SK-N-SH treated with all-trans-retinoic acid at 6 μM for 48 hours (cell line): Measurements from ENCODE around the gene BIK.

ENCODE experiments used
- ATAC-seq: fragments of 200-7000 bp; cut with Tn5 transposase; 3 replicates; pipeline ENCODE4 v1.9.1; 2020; ENCODE audit warnings: mild to moderate bottlenecking, moderate library complexity
- ARNTL ChIP-seq: fragments of 450-650 bp; formaldehyde crosslinking; IDR thresholded peaks from 2 replicates; pipeline ENCODE4 v1.5.0; 2020; ENCODE audit warnings: low read depth, mild to moderate bottlenecking, moderate library complexity, borderline replicate concordance
- BACH2 ChIP-seq: fragments of 250-450 bp; sonication (Bioruptor Pico); IDR thresholded peaks from 2 replicates; pipeline ENCODE4 v1.9.0; 2021; ENCODE audit warnings: mild to moderate bottlenecking, borderline replicate concordance
- CREB5 ChIP-seq: fragments of 250-450 bp; sonication (Bioruptor Pico); IDR thresholded peaks from 2 replicates; pipeline ENCODE4 v1.5.1; 2020; ENCODE audit warnings: low read depth, mild to moderate bottlenecking, moderate library complexity
- CSDC2 ChIP-seq: fragments of 250-450 bp; sonication (Bioruptor Pico); IDR thresholded peaks from 2 replicates; pipeline ENCODE4 v1.5.0; 2020; ENCODE audit warnings: mild to moderate bottlenecking, moderate library complexity
- GLIS3 ChIP-seq: fragments of 250-450 bp; sonication (Bioruptor Pico); IDR thresholded peaks from 2 replicates; pipeline ENCODE4 v1.5.0; 2020; ENCODE audit warnings: mild to moderate bottlenecking, moderate library complexity
- ISL1 ChIP-seq: fragments of 250-450 bp; sonication (Bioruptor Pico); IDR thresholded peaks from 2 replicates; pipeline ENCODE4 v2.1.2; 2022; ENCODE audit warnings: mild to moderate bottlenecking, moderate library complexity
- OSR1 ChIP-seq: fragments of 250-450 bp; sonication (Bioruptor Pico); IDR thresholded peaks from 2 replicates; pipeline ENCODE4 v1.8.0; 2022; ENCODE audit warnings: moderate library complexity, mild to moderate bottlenecking, inconsistent platforms
- PATZ1 ChIP-seq: fragments of 250-450 bp; sonication (Bioruptor Pico); IDR thresholded peaks from 2 replicates; pipeline ENCODE4 v1.8.0; 2020; ENCODE audit warnings: mild to moderate bottlenecking, moderate library complexity, borderline replicate concordance
- PPARA ChIP-seq: fragments of 250-450 bp; sonication (Bioruptor Pico); IDR thresholded peaks from 2 replicates; pipeline ENCODE4 v1.5.0; 2020; ENCODE audit warnings: mild to moderate bottlenecking, borderline replicate concordance
- TOX ChIP-seq: fragments of 250-450 bp; sonication (Bioruptor Pico); IDR thresholded peaks from 2 replicates; pipeline ENCODE4 v1.8.0; 2021; ENCODE audit warnings: mild to moderate bottlenecking, moderate library complexity, borderline replicate concordance
- ZC3H10 ChIP-seq: fragments of 250-450 bp; sonication (Bioruptor Pico); IDR thresholded peaks from 2 replicates; pipeline ENCODE4 v1.5.1; 2021; ENCODE audit warnings: mild to moderate bottlenecking, moderate library complexity
- ZFP3 ChIP-seq: fragments of 250-450 bp; sonication (Bioruptor Pico); IDR thresholded peaks from 2 replicates; pipeline ENCODE4 v1.5.0; 2020; ENCODE audit warnings: mild to moderate bottlenecking, moderate library complexity
- ZFP30 ChIP-seq: fragments of 450-650 bp; formaldehyde crosslinking; IDR thresholded peaks from 2 replicates; pipeline ENCODE4 v1.5.0; 2022; ENCODE audit warnings: mild to moderate bottlenecking, moderate library complexity
- ZNF565 ChIP-seq: fragments of 450-650 bp; formaldehyde crosslinking; conservative IDR thresholded peaks from 2 replicates; pipeline ENCODE4 v1.5.0; 2020; ENCODE audit warnings: low read depth, mild to moderate bottlenecking, moderate library complexity
- ZNF70 ChIP-seq: fragments of 450-650 bp; formaldehyde crosslinking; IDR thresholded peaks from 2 replicates; pipeline ENCODE4 v1.5.0; 2020; ENCODE audit warnings: mild to moderate bottlenecking, moderate library complexity
- ZNF8 ChIP-seq: fragments of 450-650 bp; formaldehyde crosslinking; IDR thresholded peaks from 2 replicates; pipeline ENCODE4 v1.5.0; 2020; ENCODE audit warnings: mild to moderate bottlenecking, moderate library complexity
- TF ChIP-seq, protein P1 (sequence below): fragments of 250-450 bp; sonication (Bioruptor Pico); IDR thresholded peaks from 2 replicates; pipeline ENCODE4 v1.5.1; 2021; ENCODE audit warnings: mild to moderate bottlenecking, moderate library complexity
- TF ChIP-seq, protein P2 (sequence below): fragments of 250-450 bp; sonication (Bioruptor Pico); IDR thresholded peaks from 2 replicates; pipeline ENCODE4 v1.5.0; 2020; ENCODE audit warnings: mild to moderate bottlenecking, moderate library complexity

Gene BIK

GRCh38 chr22:43174941-43175531 is 64.5 kb downstream of the BIK start (continued):
- TF ChIP-seq, protein P1, sequence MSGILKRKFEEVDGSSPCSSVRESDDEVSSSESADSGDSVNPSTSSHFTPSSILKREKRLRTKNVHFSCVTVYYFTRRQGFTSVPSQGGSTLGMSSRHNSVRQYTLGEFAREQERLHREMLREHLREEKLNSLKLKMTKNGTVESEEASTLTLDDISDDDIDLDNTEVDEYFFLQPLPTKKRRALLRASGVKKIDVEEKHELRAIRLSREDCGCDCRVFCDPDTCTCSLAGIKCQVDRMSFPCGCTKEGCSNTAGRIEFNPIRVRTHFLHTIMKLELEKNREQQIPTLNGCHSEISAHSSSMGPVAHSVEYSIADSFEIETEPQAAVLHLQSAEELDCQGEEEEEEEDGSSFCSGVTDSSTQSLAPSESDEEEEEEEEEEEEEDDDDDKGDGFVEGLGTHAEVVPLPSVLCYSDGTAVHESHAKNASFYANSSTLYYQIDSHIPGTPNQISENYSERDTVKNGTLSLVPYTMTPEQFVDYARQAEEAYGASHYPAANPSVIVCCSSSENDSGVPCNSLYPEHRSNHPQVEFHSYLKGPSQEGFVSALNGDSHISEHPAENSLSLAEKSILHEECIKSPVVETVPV (CRISPR knock-in tag), result no peak
- no peak for TF ChIP-seq ZFP30 (CRISPR knock-in tag)
- TF ChIP-seq, protein P2, sequence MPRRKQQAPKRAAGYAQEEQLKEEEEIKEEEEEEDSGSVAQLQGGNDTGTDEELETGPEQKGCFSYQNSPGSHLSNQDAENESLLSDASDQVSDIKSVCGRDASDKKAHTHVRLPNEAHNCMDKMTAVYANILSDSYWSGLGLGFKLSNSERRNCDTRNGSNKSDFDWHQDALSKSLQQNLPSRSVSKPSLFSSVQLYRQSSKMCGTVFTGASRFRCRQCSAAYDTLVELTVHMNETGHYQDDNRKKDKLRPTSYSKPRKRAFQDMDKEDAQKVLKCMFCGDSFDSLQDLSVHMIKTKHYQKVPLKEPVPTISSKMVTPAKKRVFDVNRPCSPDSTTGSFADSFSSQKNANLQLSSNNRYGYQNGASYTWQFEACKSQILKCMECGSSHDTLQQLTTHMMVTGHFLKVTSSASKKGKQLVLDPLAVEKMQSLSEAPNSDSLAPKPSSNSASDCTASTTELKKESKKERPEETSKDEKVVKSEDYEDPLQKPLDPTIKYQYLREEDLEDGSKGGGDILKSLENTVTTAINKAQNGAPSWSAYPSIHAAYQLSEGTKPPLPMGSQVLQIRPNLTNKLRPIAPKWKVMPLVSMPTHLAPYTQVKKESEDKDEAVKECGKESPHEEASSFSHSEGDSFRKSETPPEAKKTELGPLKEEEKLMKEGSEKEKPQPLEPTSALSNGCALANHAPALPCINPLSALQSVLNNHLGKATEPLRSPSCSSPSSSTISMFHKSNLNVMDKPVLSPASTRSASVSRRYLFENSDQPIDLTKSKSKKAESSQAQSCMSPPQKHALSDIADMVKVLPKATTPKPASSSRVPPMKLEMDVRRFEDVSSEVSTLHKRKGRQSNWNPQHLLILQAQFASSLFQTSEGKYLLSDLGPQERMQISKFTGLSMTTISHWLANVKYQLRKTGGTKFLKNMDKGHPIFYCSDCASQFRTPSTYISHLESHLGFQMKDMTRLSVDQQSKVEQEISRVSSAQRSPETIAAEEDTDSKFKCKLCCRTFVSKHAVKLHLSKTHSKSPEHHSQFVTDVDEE (CRISPR knock-in tag), result no peak

DNA sequence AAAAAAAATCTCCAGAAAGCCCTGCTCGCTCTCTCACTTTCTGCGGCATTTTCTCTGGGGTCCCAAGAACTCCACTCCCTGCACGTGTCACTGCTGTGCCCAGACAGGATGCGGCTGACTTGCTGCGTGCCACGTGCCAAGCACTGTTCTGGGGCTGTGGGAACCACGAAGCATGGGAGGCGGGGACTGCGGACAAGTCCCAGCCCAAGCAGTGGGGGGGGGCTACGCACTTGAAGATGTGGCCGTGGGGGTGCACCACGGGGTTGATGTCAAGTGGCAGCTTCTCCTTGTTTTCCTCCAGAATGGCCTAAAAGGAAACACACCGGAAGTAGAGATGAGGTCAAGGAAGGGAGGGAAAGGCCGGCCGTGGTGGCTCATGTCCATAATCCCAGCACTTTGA is 65.5 kb downstream of the BIK start:
- no peak for ATAC-seq
- TF ChIP-seq CSDC2 (CRISPR knock-in tag) (no peak), ZNF70 (CRISPR knock-in tag) (no peak), ISL1 (CRISPR knock-in tag) (no peak)
- TF ChIP-seq, protein P2 (CRISPR knock-in tag), result no peak

- ATAC-seq, result no peak
- no peak for TF ChIP-seq GLIS3
- no peak for TF ChIP-seq ZC3H10 (CRISPR knock-in tag)
- no peak for TF ChIP-seq PPARA (CRISPR knock-in tag)
- TF ChIP-seq OSR1 (CRISPR knock-in tag), result no peak
- TF ChIP-seq PATZ1, result no peak
- no peak for TF ChIP-seq ARNTL (CRISPR knock-in tag)
- TF ChIP-seq CREB5 (CRISPR knock-in tag), result no peak
- no peak for TF ChIP-seq ZFP3 (CRISPR knock-in tag)
- no peak for TF ChIP-seq ZFP30 (CRISPR knock-in tag)
- no peak for TF ChIP-seq TOX (CRISPR knock-in tag)
- no peak for TF ChIP-seq ZNF565 (CRISPR knock-in tag)
- TF ChIP-seq, protein P2 (CRISPR knock-in tag), result no peak
- no peak for TF ChIP-seq BACH2 (CRISPR knock-in tag)
- no peak for TF ChIP-seq ZNF8
- TF ChIP-seq CSDC2 (CRISPR knock-in tag), result no peak
These were observed 66.9 kb downstream of the BIK start for GRCh38 chr22:43177479-43177878.
